Astrocyte (in vitro differentiated cells and primary cell): Measurements from ENCODE around the gene FAS.

Experiments
- CTCF ChIP-seq: IDR thresholded peaks from 2 replicates; pipeline ENCODE4 v1.5.1; 2011; ENCODE audit warnings: low read depth, mild to moderate bottlenecking, inconsistent platforms, low read length, moderate library complexity; ENCODE audit not compliant: insufficient read depth
- EZH2 ChIP-seq: IDR thresholded peaks from 2 replicates; pipeline ENCODE4 v1.6.1; 2012; ENCODE audit warnings: mild to moderate bottlenecking, low read length, inconsistent platforms; ENCODE audit not compliant: insufficient read depth

- TF ChIP-seq CTCF (no peak), EZH2 (no peak)
Observed at GRCh38 chr10:89007129-89007893, 16.7 kb downstream of the FAS start.
